Common myeloid progenitor, CD34-positive (primary cell): Measurements from ENCODE around the gene LMO1.

ENCODE experiments used
- CTCF ChIA-PET: fragments of 350-600 bp; sonication (Branson Sonifier 250); formaldehyde crosslinking; loops from one replicate; lab custom pipeline; 2021; ENCODE audit warnings: antibody characterized with exemption; lab: Charles Lee
- POLR2A ChIA-PET: fragments of 350-600 bp; sonication (Branson Sonifier 250); formaldehyde crosslinking; loops from one replicate; lab custom pipeline; 2021; ENCODE audit warnings: antibody characterized with exemption; lab: Charles Lee
- DNase-seq, 3 donors: peaks; one replicate each; pipeline versions ENCODE4 v3.0.0 to v3.0.0-alpha.2; 2013
- H3K27ac ChIP-seq, 2 experiments: 1 replicate in 1 of 2; 2 replicates in 1 of 2; pipeline ENCODE4 v1.7.0; 2013; ENCODE audit warnings: inconsistent platforms in 2 of 2, low read length in 2 of 2, mild to moderate bottlenecking in 2 of 2, low read depth in 1 of 2, moderate library complexity in 1 of 2; ENCODE audit not compliant: severe bottlenecking in 2 of 2, insufficient read depth in 1 of 2, poor library complexity in 1 of 2
- H3K27me3 ChIP-seq, 5 experiments: replicated peaks in 2 of 5; 1 replicate in 3 of 5; 2 replicates in 2 of 5; pipeline versions ENCODE4 v1.6.1 to v1.7.0; 2013; ENCODE audit warnings: low read length in 4 of 5, mild to moderate bottlenecking in 2 of 5, moderate library complexity in 2 of 5, inconsistent platforms in 1 of 5; ENCODE audit not compliant: insufficient read depth in 5 of 5, control insufficient read depth in 4 of 5
- H3K36me3 ChIP-seq, 4 experiments: 1 replicate in 2 of 4; 2 replicates in 2 of 4; pipeline versions ENCODE4 v1.6.1 to v1.7.0; 2013; ENCODE audit warnings: low read length in 3 of 4, control low read depth in 1 of 4, mild to moderate bottlenecking in 1 of 4; ENCODE audit not compliant: control insufficient read depth in 4 of 4, insufficient read depth in 4 of 4
- H3K4me1 ChIP-seq, 4 experiments: 1 replicate in 3 of 4; 2 replicates in 1 of 4; pipeline versions ENCODE4 v1.6.1 to v1.7.1; 2013; ENCODE audit warnings: low read length in 3 of 4, mild to moderate bottlenecking in 3 of 4, control low read depth in 1 of 4, inconsistent platforms in 1 of 4, moderate library complexity in 1 of 4; ENCODE audit not compliant: control insufficient read depth in 4 of 4, insufficient read depth in 4 of 4; ENCODE audit errors: control extremely low read depth in 1 of 4
- H3K4me3 ChIP-seq, 7 experiments: 1 replicate in 4 of 7; 2 replicates in 3 of 7; pipeline versions ENCODE4 v1.5.1 to v1.7.0; 2013; ENCODE audit warnings: mild to moderate bottlenecking in 7 of 7, low read length in 6 of 7, moderate library complexity in 6 of 7, inconsistent platforms in 2 of 7, low read depth in 2 of 7, control low read depth in 1 of 7; ENCODE audit not compliant: insufficient read depth in 4 of 7, control insufficient read depth in 1 of 7; ENCODE audit errors: extremely low read depth in 1 of 7
- H3K9me3 ChIP-seq, 5 experiments: 1 replicate in 4 of 5; 2 replicates in 1 of 5; pipeline versions ENCODE4 v1.6.1 to v1.7.1; 2013; ENCODE audit warnings: low read length in 4 of 5, mild to moderate bottlenecking in 2 of 5, inconsistent platforms in 1 of 5, low read depth in 1 of 5, moderate library complexity in 1 of 5; ENCODE audit not compliant: control insufficient read depth in 4 of 5, insufficient read depth in 2 of 5; ENCODE audit errors: control extremely low read depth in 1 of 5
- WGBS: methylation state at CpG from one replicate; pipeline ENCODE4 v1.1.5; 2013; ENCODE audit not compliant: insufficient coverage; 5-methylcytosine and 5-hydroxymethylcytosine counted together

The LMO1 gene

GRCh38 chr11:8192896-8193209 is 70.8 kb downstream of the LMO1 start:
- Histone ChIP-seq H3K27me3 (no peaks in the 10 kb centered on the region), H3K27ac (no peak overlapping the region), H3K9me3 (no peaks in the 10 kb centered on the region), H3K4me3 (no peak overlapping the region), H3K4me1 (peaks cover 0 to 16% (median 7%) of the 10 kb centered on the region in 4 experiments), H3K36me3 (no peaks in the 10 kb centered on the region)
- WGBS = 72% methylated on average over 5 of the region's 5 CpGs
- no peak for DNase-seq
- ChIA-PET POLR2A (no interaction called here), CTCF (interaction anchor here (0.7 to 7.1 kb wide), 23 partner anchors 14 to 376 kb away, joined by 3 to 156 read pairs (median 4); partner anchors contain the start of gene LMO1)

GRCh38 chr11:8192016-8192895 is 71.4 kb downstream of the LMO1 start:
- no peaks in the 10 kb centered on the region for H3K9me3 ChIP-seq
- no peak overlapping the region for H3K4me3 ChIP-seq
- POLR2A ChIA-PET = no interaction called here
- peak; percentile 62 to 76 (median 63) for DNase-seq
- H3K4me1 ChIP-seq = peaks cover 0 to 10% (median 6%) of the 10 kb centered on the region in 4 experiments
- CTCF ChIA-PET = interaction anchor here (0.7 to 7.1 kb wide), 18 partner anchors 15 to 377 kb away, joined by 3 to 156 read pairs (median 4); partner anchors contain the start of gene LMO1
- no peak overlapping the region for H3K27ac ChIP-seq
- no peaks in the 10 kb centered on the region for H3K27me3 ChIP-seq
- H3K36me3 ChIP-seq = no peaks in the 10 kb centered on the region
- 78% methylated on average over 18 of the region's 19 CpGs for WGBS

DNA sequence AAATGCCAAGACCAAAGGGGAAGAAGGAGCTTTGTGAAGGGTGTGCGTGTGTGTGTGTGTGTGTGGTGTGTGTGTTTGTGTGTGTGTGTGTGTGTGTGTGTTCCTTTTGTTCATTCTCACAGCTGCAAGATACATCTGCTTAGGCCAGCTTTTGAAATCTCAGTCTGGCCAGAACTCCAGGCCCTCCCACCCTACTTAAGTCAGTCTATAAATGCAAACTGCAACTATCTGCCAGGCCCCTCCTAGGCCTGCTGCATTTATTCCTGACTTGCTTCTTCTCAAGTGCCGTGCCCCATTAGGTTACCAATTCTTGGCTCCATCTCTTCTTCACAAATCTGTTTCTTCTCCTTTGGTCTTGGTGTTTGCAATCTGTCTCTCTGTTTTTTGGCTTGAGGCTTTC is 73.2 kb downstream of the LMO1 start:
- ChIA-PET POLR2A (interaction anchor here (0.6 kb wide), 1 partner anchor 14 kb away, joined by 3 read pairs; no protein-coding TSS in a partner anchor), CTCF (interaction anchor here (0.6 to 3.0 kb wide), 12 partner anchors 14 to 377 kb away, joined by 3 to 23 read pairs (median 4); partner anchors contain the start of gene LMO1)
- 100% methylated on average over 1 of the region's 2 CpGs for WGBS
- no peak for DNase-seq
- Histone ChIP-seq H3K4me3 (no peak overlapping the region), H3K4me1 (peaks cover 0 to 4% (median 0%) of the 10 kb centered on the region in 4 experiments), H3K36me3 (no peaks in the 10 kb centered on the region), H3K9me3 (no peaks in the 10 kb centered on the region), H3K27me3 (no peaks in the 10 kb centered on the region), H3K27ac (no peak overlapping the region)

GRCh38 chr11:8186429-8186828 is 77.2 kb downstream of the LMO1 start:
- Histone ChIP-seq H3K9me3 (peaks cover 0 to 18% (median 0%) of the 10 kb centered on the region in 5 experiments), H3K27ac (no peak overlapping the region), H3K4me3 (no peak overlapping the region), H3K4me1 (no peaks in the 10 kb centered on the region), H3K27me3 (peaks cover 0 to 3% (median 2%) of the 10 kb centered on the region in 5 experiments), H3K36me3 (no peaks in the 10 kb centered on the region)
- POLR2A ChIA-PET = no interaction called here
- CTCF ChIA-PET = interaction anchor here (0.7 kb wide), 1 partner anchor 391 kb away, joined by 3 read pairs; no protein-coding TSS in a partner anchor
- WGBS = no CpG with 5 or more reads among the region's 2 CpGs
- no peak for DNase-seq

DNA sequence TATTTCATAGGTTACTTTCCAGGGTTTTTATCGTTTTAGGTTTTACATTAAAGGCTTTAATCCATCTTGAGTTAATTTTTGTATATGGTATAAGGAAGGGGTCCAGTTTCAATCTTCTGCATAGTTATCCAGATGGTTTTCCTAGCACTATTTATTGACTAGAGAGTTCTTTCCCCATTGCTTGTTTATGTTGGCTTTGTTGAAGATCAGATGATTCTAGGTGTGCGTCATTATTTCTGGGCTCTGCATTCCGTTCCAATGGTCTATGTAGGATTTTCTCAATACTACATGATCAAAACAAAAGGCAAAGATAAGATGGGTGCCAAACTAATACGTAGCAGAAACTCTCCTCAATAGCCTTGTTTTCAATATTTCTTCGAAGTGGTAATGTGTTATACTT is 80.6 kb downstream of the LMO1 start:
- ChIA-PET POLR2A (no interaction called here), CTCF (interaction anchor here (1.6 kb wide), 1 partner anchor 13 kb away, joined by 5 read pairs; no protein-coding TSS in a partner anchor)
- peaks cover 0 to 23% (median 7%) of the 10 kb centered on the region in 5 experiments for H3K27me3 ChIP-seq
- WGBS = no CpG with 5 or more reads among the region's 5 CpGs
- H3K4me3 ChIP-seq = no peak overlapping the region
- peaks cover 0 to 18% (median 0%) of the 10 kb centered on the region in 5 experiments for H3K9me3 ChIP-seq
- H3K4me1 ChIP-seq = no peaks in the 10 kb centered on the region
- no peak for DNase-seq
- no peak overlapping the region for H3K27ac ChIP-seq
- no peaks in the 10 kb centered on the region for H3K36me3 ChIP-seq

DNA sequence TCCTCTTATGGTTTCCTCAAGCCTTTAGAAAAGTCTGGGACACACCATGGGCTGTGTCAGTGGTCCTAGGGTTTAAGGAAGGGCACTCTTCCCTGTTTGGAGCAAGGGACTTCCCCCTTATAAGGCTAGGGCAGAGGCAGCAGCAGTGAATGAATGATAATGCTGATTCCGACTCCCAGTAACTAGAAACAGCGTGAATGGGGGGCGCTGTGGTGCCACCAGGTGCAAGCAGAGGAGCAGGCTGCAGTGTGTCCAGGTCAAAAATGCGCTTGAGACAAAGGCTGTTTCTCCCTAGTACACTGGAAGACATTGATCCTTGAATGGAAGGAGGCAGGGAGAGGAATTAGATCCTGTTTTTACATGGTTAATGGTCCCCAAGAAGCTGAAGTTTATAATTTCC is 83.2 kb downstream of the LMO1 start:
- ChIA-PET CTCF (no interaction called here), POLR2A (no interaction called here)
- no peaks in the 10 kb centered on the region for H3K36me3 ChIP-seq
- H3K4me3 ChIP-seq = no peak overlapping the region
- H3K4me1 ChIP-seq = no peaks in the 10 kb centered on the region
- DNase-seq = no peak
- 40% methylated on average over 3 of the region's 4 CpGs for WGBS
- H3K27ac ChIP-seq = no peak overlapping the region
- peaks cover 0 to 18% (median 0%) of the 10 kb centered on the region in 5 experiments for H3K9me3 ChIP-seq
- H3K27me3 ChIP-seq = peaks cover 0 to 27% (median 7%) of the 10 kb centered on the region in 5 experiments

DNA sequence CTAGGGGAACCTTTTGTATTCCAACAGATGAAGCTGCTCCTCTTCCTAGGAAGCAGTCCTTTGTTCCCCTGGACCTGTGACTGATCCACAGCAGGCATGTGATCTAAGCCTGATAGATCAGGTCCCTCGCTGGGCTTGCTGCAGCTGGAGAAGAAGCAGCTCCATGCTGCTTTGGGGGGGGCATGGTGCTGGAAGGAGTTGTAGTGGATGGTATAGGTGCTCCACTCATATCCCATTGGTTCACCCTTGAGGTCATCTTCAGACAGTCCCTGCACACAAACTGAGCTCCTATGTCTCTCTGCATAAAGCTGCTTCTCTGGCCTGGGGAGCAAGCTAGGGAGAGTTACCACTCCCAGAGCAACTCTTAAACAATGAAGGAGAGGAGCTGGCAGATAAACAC is 85.4 kb downstream of the LMO1 start:
- Histone ChIP-seq H3K27ac (no peak overlapping the region), H3K4me1 (no peaks in the 10 kb centered on the region), H3K36me3 (no peaks in the 10 kb centered on the region), H3K27me3 (peaks cover 0 to 30% (median 11%) of the 10 kb centered on the region in 5 experiments), H3K4me3 (no peak overlapping the region), H3K9me3 (peaks cover 0 to 7% (median 0%) of the 10 kb centered on the region in 5 experiments)
- 100% methylated on average over 1 of the region's 1 CpG for WGBS
- CTCF ChIA-PET = interaction anchor here (1.0 to 1.3 kb wide), 2 partner anchors 8 to 69 kb away, joined by 3 to 4 read pairs; no protein-coding TSS in a partner anchor
- POLR2A ChIA-PET = interaction anchor here (0.6 kb wide), 1 partner anchor 58 kb away, joined by 4 read pairs; no protein-coding TSS in a partner anchor
- DNase-seq = no peak
